SK-N-SH (cell line): ENCODE data around the gene ZNF260. TPM values are rescaled to one million over a fixed set of nuclear protein-coding genes. Genes with fewer than 3 reads are reported as not detected.

ENCODE experiments used
- FOXJ3 ChIP-seq: sonication (generic); formaldehyde crosslinking; IDR thresholded peaks from 2 replicates; pipeline ENCODE4 v1.5.1; 2020; ENCODE audit warnings: mild to moderate bottlenecking, missing genetic modification reagents
- NFIC ChIP-seq: IDR thresholded peaks from 2 replicates; pipeline ENCODE4 v1.4.0; 2012; ENCODE audit warnings: borderline replicate concordance
- REST ChIP-seq: IDR thresholded peaks from 2 replicates; pipeline ENCODE4 v1.6.1; 2012; ENCODE audit warnings: mild to moderate bottlenecking, low read depth, low read length, moderate library complexity
- RFX5 ChIP-seq: IDR thresholded peaks from 2 replicates; pipeline ENCODE4 v1.6.1; 2012; ENCODE audit warnings: mild to moderate bottlenecking, improper control_type of control experiment, low read length
- TAF1 ChIP-seq: IDR thresholded peaks from 2 replicates; pipeline ENCODE4 v1.6.1; 2012; ENCODE audit warnings: low read depth, mild to moderate bottlenecking, low read length, moderate library complexity, borderline replicate concordance
- TEAD4 ChIP-seq: IDR thresholded peaks from 2 replicates; pipeline ENCODE4 v1.4.0; 2012; ENCODE audit warnings: mild to moderate bottlenecking, borderline replicate concordance; ENCODE audit not compliant: insufficient read depth
- ZBTB33 ChIP-seq: IDR thresholded peaks from 2 replicates; pipeline ENCODE4 v1.4.0; 2012; ENCODE audit warnings: low read depth, borderline replicate concordance
- polyA plus RNA-seq, 3 experiments: library from polyadenylated mRNA; depleted of rRNA; stranded (reverse); fragments of >200 nt; gene quantifications; 2 replicates each; pipeline ENCODE4 v1.2.3, GENCODE V29; 2012

ZNF260 gene
- polyA plus RNA-seq, 1 of the 3 experiments (the other 2 are of a cell fraction): 2.6 TPM

GRCh38 chr19:36482876-36483275 is 45.2 kb downstream of the ZNF260 start (continued):
- TF ChIP-seq REST (no peak), TEAD4 (no peak), ZBTB33 (no peak), NFIC (no peak), RFX5 (no peak), FOXJ3 (no peak), TAF1 (no peak)
- TF ChIP-seq, all 33 proteins: peak for 0

Other genes starting within 250 kb of the ZNF260 start
- gene ZFP14, start 149.1 kb downstream of the ZNF260 start, polyA plus RNA-seq (2012; rRNA removed): 1.1 and 2.5 TPM in 2 replicates
- 2.1 and 2.8 TPM in 2 replicates for gene ZFP82, start 109.6 kb downstream of the ZNF260 start, polyA plus RNA-seq (2012; rRNA removed)
- 1.7 and 3.4 TPM in 2 replicates for gene ZNF566, start 38.7 kb downstream of the ZNF260 start, polyA plus RNA-seq (2012; rRNA removed)
- gene ZNF529, start 45.0 kb upstream of the ZNF260 start, polyA plus RNA-seq (2012; rRNA removed): 5.6 and 8.6 TPM in 2 replicates
- 2.3 and 3.5 TPM in 2 replicates for gene ZNF382, start 77.0 kb upstream of the ZNF260 start, polyA plus RNA-seq (2012; rRNA removed)
- 2.8 and 5.1 TPM in 2 replicates for gene ZNF461, start 138.6 kb upstream of the ZNF260 start, polyA plus RNA-seq (2012; rRNA removed)
- gene ZNF567, start 159.3 kb upstream of the ZNF260 start, polyA plus RNA-seq (2012; rRNA removed): 4.1 and 4.5 TPM in 2 replicates
- gene ZNF850, start 244.5 kb upstream of the ZNF260 start, polyA plus RNA-seq (2012; rRNA removed): 1.6 TPM in 2 replicates